ENCODE measurements around the gene OR2AG1. TPM values are rescaled to one million over a fixed set of nuclear protein-coding genes. Genes with fewer than 3 reads are reported as not detected.
A peak's percentile ranks its signal among the peaks of the same experiment; 100 is the strongest.

Gene OR2AG1
- total and polyA plus RNA-seq, 2 experiments from 2014 or later = 0.16 TPM; not detected in 1

- TF ChIP-seq ETS1 (IDR thresholded peaks at IDR 0.05) (no peak), CREB1 (CRISPR knock-in tag; IDR thresholded peaks at IDR 0.05; ENCODE audit: low read depth) (no peak), CTCF (conservative IDR thresholded peaks at IDR 0.05; ENCODE audit: low read depth in 2 of 2) (no peak)
Measured at GRCh38 chr11:6794639-6795038, 11.8 kb downstream of the OR2AG1 start (continued).

GRCh38 chr11:6799402-6799801 is 16.6 kb downstream of the OR2AG1 start, which contains the start of gene OR6A2:
Gene OR6A2, minus strand, starts transcription at chr11:6799689. Its CDS starts 3,981 bp downstream, at chr11:6795708.
- no peaks in the 10 kb centered on the region; the same call in 1 of the 2 replicates for H3K4me1 ChIP-seq (ENCODE audit: insufficient read depth)
- no peaks in the 10 kb centered on the region for H3F3A ChIP-seq (replicated peaks; ENCODE audit: low read depth)
- no peaks in the 10 kb centered on the region for H3K36me3 ChIP-seq (ENCODE audit: insufficient read depth)
- no peak within 1 kb of the TSS for H3K4me3 ChIP-seq
- H2AFZ ChIP-seq = no peak within 1 kb of the TSS
- Mint-ChIP-seq H3K4me3 (no peak within 1 kb of the TSS), H3K27ac (no peak within 1 kb of the TSS), H3K9me3 (peaks cover 26% of the 10 kb centered on the region), H3K4me1 (peaks cover 9% of the 10 kb centered on the region), H3K27me3 (ENCODE audit: insufficient read depth, low read depth, poor library complexity) (peaks cover 3% of the 10 kb centered on the region), H3K36me3 (ENCODE audit: low read depth) (peaks cover 18% of the 10 kb centered on the region)
- no peaks in the 10 kb centered on the region for H3K79me2 ChIP-seq (replicated peaks; ENCODE audit: insufficient read depth)
- no peak for TF ChIP-seq EZH2phosphoT487 (IDR thresholded peaks at IDR 0.05; ENCODE audit: unreplicated experiment)
- TF ChIP-seq ZNF462 (CRISPR knock-in tag; IDR thresholded peaks at IDR 0.05) = no peak
- no peak for TF ChIP-seq CREB1 (CRISPR knock-in tag; IDR thresholded peaks at IDR 0.05; ENCODE audit: low read depth)
- no peak for TF ChIP-seq ZNF114 (CRISPR knock-in tag; IDR thresholded peaks at IDR 0.05)
- no peak for TF ChIP-seq CTCF (conservative IDR thresholded peaks at IDR 0.05; ENCODE audit: low read depth in 2 of 2)
- TF ChIP-seq POLR2AphosphoS5 (IDR thresholded peaks at IDR 0.05; ENCODE audit: low read depth) = no peak
- no peak for TF ChIP-seq ZNF331 (CRISPR knock-in tag; IDR thresholded peaks at IDR 0.05; ENCODE audit: low read depth)
- TF ChIP-seq REST (IDR thresholded peaks at IDR 0.05; ENCODE audit: unreplicated experiment) = no peak
- no peak for TF ChIP-seq STAT1 (IDR thresholded peaks at IDR 0.05; ENCODE audit: unreplicated experiment)
- DNase-seq (ENCODE audit: low spot score) = no peak
- ATAC-seq = no peak
- no peaks in the 10 kb centered on the region for H4K20me1 ChIP-seq (replicated peaks; ENCODE audit: insufficient read depth)
- no peaks in the 10 kb centered on the region for H3K27me3 ChIP-seq (ENCODE audit: insufficient read depth)
- peaks cover 4% of the 10 kb centered on the region for H3K9me2 ChIP-seq (ENCODE audit: insufficient read depth)
- peak within 1 kb of the TSS; percentile 80 for H3K27ac ChIP-seq (ENCODE audit: low read depth)
- no peak within 1 kb of the TSS for H3K4me2 ChIP-seq

Data from GM23338 (cell line).